Osteocyte (in vitro differentiated cells): ENCODE measurements around the gene NKAIN2. TPM values are rescaled to one million over a fixed set of nuclear protein-coding genes. Genes with fewer than 3 reads are reported as not detected.

Source experiments
- DNase-seq: peaks from one replicate; pipeline ENCODE4 v3.0.0; 2021; ENCODE audit warnings: mixed read lengths; ENCODE audit not compliant: unreplicated experiment; ENCODE audit errors: extremely low spot score
- H3K27ac Mint-ChIP-seq: one replicate; pipeline ENCODE4 v1.8.0; 2021; ENCODE audit warnings: mild to moderate bottlenecking, mixed read lengths; ENCODE audit not compliant: unreplicated experiment
- H3K27me3 Mint-ChIP-seq: one replicate; pipeline ENCODE4 v1.8.0; 2021; ENCODE audit warnings: mixed read lengths; ENCODE audit not compliant: unreplicated experiment
- H3K36me3 Mint-ChIP-seq: one replicate; pipeline ENCODE4 v1.8.0; 2021; ENCODE audit warnings: mixed read lengths; ENCODE audit not compliant: unreplicated experiment
- H3K4me1 Mint-ChIP-seq: one replicate; pipeline ENCODE4 v1.8.0; 2021; ENCODE audit warnings: mixed read lengths; ENCODE audit not compliant: unreplicated experiment
- H3K4me3 Mint-ChIP-seq: one replicate; pipeline ENCODE4 v1.8.0; 2021; ENCODE audit warnings: mild to moderate bottlenecking, moderate library complexity, mixed read lengths; ENCODE audit not compliant: unreplicated experiment
- H3K9me3 Mint-ChIP-seq: one replicate; pipeline ENCODE4 v1.8.0; 2021; ENCODE audit warnings: mixed read lengths; ENCODE audit not compliant: unreplicated experiment
- CTCF ChIP-seq: fragments of 200-600 bp; sonication (generic); IDR thresholded peaks from 2 replicates; pipeline ENCODE4 v1.5.0; 2021; ENCODE audit warnings: antibody characterized with exemption, mild to moderate bottlenecking, moderate library complexity
- total RNA-seq: library from RNA; stranded (reverse); gene quantifications from 2 replicates; pipeline ENCODE4 v1.2.1, GENCODE V29; 2021

NKAIN2 gene
- total RNA-seq, 1 donor from 2014 or later = 17.8 TPM

GRCh38 chr6:123956492-123957139, 153.0 kb downstream of the NKAIN2 start:
- H3K36me3 Mint-ChIP-seq = peaks cover 13% of the 10 kb centered on the region
- H3K27ac Mint-ChIP-seq = no peak overlapping the region
- TF ChIP-seq CTCF = no peak
- H3K9me3 Mint-ChIP-seq = peaks cover 15% of the 10 kb centered on the region
- peaks cover 3% of the 10 kb centered on the region for H3K4me1 Mint-ChIP-seq
- no peak overlapping the region for H3K4me3 Mint-ChIP-seq
- no peaks in the 10 kb centered on the region for H3K27me3 Mint-ChIP-seq
- no peak for DNase-seq

GRCh38 chr6:123962508-123962907, 158.8 kb downstream of the NKAIN2 start:
- Mint-ChIP-seq H3K27me3 (no peaks in the 10 kb centered on the region), H3K9me3 (no peaks in the 10 kb centered on the region), H3K27ac (no peak overlapping the region), H3K4me1 (peaks cover 19% of the 10 kb centered on the region), H3K4me3 (no peak overlapping the region), H3K36me3 (no peaks in the 10 kb centered on the region)
- no peak for DNase-seq
- no peak for TF ChIP-seq CTCF

DNA sequence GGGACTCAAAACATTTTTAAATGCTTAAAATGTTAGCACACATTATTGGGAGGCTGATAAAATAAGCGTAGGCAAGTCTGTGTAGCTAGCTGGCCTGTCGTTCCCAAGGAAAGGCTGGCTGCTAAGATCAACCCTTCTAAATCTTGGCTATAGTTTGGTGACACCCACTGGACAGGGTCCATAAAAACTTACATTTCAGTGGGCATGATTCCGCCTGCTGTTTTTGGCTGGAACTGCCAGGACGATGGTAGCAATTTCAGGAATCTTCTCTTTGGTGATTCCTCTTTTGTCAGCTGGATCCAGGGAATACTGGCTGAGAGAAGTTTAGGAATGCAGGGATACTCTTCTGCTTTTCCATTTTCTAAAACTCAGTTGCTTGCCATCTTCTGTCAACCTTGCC, 162.2 kb downstream of the NKAIN2 start:
- TF ChIP-seq CTCF = peak; percentile 63
- no peak overlapping the region for H3K4me3 Mint-ChIP-seq
- no peaks in the 10 kb centered on the region for H3K27me3 Mint-ChIP-seq
- H3K9me3 Mint-ChIP-seq = no peaks in the 10 kb centered on the region
- H3K27ac Mint-ChIP-seq = no peak overlapping the region
- no peak for DNase-seq
- H3K36me3 Mint-ChIP-seq = no peaks in the 10 kb centered on the region
- H3K4me1 Mint-ChIP-seq = peaks cover 16% of the 10 kb centered on the region

GRCh38 chr6:123966618-123967017, 163.0 kb downstream of the NKAIN2 start:
- Mint-ChIP-seq H3K27me3 (no peaks in the 10 kb centered on the region), H3K4me3 (no peak overlapping the region), H3K9me3 (no peaks in the 10 kb centered on the region), H3K27ac (no peak overlapping the region), H3K4me1 (peaks cover 16% of the 10 kb centered on the region), H3K36me3 (no peaks in the 10 kb centered on the region)
- TF ChIP-seq CTCF = no peak
- no peak for DNase-seq

DNA sequence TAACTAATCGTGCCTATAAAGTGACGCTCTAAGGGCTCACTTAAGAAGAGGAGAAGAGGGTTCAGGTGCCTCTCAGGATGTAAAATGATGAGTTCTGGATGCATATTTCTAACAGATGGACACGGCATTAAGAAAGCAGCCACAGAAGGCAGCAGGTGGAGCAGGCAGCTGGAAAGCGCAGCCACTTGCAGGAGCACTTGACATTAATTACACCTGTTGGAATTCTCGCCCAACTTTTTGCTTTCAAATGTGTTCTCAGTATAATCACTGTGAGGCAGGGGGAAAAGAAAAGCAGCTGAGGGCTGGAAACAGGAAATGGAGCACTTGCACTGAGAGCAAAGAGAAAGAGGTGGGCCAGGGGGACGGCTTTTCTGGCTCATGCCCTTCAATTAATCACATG, 164.2 kb downstream of the NKAIN2 start:
- no peak for DNase-seq
- Mint-ChIP-seq H3K4me3 (no peak overlapping the region), H3K36me3 (no peaks in the 10 kb centered on the region), H3K4me1 (peaks cover 19% of the 10 kb centered on the region), H3K27me3 (no peaks in the 10 kb centered on the region), H3K27ac (no peak overlapping the region), H3K9me3 (no peaks in the 10 kb centered on the region)
- no peak for TF ChIP-seq CTCF
